ENCODE measurements around the gene INAVA.
A peak's percentile ranks its signal among the peaks of the same experiment; 100 is the strongest.

INAVA gene

DNA sequence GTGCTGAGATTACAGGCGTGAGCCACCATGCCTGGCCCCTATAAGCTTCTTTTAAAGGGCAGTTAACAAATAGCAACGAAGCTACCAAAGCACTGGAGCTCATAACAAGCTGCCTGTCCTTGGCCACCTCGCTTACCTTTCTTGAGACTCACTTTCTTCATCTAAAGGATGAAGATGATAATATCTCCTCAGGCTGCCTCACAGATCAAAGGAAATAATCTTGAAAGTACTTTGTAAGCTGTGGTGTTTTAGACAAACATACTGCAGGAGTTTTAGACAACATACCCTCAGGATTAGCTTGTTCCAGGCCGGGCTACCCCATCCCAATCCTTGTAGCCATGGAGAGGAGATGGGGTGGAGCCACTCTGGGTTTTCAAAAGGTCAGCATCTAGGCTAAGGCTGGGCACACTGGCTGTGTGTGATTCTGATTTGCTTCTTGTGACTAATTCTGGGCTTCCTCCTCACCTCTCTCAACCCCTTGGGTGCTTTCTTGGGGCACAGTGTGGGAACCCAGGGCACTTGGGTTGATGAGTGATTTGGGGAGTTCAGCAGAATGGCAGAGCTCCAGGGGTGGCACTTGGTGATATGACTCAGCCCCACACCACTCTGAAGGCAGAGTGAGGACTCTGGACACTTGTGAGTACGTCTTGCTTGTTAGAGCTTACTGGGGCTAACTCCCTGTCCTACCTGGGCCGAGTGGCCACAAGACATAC, 16.7 kb upstream of the INAVA start:
- DNase-seq, result no peak

DNA sequence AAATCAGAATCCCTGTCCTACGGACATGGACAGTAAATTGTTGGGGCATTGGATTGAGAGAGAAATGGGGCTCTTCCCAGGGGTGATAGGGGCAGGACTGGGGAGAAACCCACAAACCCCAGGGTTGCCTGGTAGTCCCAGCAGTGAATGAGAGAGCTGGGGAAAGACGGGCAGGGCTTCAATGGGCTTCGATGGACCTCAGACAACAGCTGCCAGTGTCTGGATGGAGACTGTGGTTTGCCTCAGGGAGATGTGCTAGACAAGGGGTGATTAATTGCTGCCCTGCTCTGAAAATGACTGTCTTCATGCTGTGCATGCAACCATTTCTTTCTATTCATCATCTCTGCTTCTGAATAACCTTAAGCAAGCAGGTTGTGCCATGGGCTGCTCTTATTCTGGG, 14.5 kb upstream of the INAVA start:
- no peak for DNase-seq

DNA sequence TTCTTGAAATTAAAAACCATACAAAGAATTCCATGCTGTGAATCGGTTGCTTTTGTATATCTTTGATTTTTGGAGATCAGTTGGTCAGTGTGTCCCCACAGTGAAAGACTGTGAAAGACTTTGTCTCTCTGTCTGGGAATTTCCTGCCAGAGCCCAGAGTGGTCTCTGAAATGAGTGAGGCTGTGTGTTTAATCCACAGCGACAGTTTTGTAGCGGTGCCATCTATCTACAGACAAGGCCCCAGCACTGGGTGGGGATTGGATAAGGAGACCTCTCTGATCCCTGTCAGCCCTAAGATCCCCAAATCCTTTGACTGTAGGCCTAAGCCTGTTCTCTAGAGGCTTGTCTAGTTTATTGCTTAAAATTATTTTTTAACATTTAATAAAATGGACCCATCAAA, 11.6 kb upstream of the INAVA start:
- no peak for DNase-seq

DNA sequence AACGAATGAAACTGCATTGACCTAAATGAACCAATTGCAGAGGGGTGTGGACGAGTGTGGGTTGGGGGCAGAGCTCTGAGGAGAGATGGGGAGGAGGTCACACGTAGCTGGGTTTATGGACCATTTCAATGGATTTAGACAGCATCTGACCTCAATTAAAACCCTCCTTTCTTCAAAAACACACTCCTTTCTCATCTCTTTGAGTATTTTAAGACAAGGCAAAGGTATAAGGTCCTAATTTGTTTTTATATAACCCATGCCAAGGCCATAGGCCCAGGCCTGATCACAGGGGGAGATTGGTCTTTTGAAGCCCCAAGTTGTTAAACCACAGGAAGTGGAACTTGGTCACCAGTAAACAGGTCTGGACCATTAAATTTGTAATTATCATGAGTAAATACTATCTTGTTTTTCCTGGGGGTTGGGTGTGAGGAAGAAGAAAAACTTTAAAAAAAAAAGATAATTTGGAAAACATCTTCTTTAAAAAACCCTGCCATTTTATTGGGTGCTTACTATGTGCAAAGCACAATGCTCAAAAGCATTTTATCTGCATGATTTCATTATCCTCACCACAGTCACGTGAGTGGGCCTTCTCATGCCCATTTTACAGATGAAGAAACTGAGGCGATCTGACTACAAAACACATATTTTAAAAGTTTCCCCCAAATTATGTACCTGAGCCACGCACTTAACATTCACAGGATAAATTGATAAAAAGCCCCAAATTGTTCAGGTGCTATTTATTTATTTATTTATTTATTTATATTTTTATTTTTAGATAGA, 8.9 kb upstream of the INAVA start:
- DNase-seq, result no peak

DNA sequence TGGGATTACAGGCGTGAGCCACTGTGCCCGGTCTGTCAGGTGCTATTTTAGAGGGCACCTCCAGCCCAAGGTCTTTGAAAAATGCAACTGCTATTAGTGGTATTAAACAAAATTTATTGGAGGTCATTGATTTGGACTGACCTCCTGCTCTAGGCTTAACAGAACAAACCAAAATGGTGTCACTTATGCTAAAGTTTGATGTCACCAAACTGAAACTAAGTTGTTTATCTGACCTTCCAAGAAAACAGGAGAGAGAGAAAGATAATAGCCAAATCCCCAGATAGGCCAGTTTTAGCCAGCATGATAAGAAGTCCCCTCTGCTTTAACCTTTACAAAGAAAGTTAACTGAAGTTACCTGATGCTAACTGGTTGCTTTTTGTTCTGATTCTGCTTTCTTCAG, 8.1 kb upstream of the INAVA start:
- no peak for DNase-seq

DNA sequence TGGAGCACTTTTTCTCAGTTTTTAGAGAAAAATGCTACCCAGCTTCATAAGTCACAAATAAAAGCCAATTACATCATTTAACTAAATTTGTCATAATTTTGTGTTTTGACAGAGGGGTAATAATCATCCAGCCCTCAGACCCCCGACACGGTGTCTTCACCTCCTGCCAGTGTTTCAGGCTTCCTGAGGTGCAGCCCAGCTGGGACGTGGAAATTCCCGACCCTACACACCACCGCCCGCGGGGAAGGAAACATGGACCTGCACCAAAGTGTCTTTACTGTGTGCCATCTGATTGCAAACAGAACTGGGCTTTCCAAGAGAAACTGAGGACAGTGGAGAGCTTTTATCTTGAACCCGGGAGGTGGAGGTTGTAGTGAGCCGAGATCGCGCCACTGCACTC, 7.7 kb upstream of the INAVA start:
- DNase-seq, result no peak

DNA sequence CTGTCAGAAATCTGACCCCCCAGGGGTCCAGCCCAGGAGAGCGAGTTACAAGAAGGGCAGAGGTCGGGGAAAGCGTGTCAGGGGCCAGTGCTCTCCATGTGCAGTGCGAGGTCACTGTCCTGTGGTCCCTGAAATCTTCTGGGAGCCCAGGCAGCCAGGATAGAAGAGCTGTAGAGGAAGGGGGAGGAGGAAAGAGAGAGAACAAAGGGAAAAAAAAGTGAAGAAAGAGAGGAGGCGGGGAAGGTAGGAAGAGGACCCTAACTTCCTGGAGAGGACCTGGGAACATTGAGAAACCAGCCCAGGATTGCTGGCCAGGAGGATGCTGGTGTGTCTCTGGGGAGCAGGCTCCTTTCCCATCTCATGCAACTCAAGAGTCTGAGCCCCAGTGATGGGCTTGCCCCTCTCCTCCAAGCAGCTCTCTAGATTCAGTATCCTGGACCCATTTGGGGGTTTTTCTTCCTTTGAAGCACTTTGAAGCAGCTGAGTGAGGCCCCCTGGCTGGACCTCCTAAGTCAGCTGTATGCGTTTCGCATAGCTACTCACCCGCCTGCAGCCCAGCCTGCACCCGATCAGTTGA, 6.8 kb upstream of the INAVA start:
- DNase-seq, result no peak

DNA sequence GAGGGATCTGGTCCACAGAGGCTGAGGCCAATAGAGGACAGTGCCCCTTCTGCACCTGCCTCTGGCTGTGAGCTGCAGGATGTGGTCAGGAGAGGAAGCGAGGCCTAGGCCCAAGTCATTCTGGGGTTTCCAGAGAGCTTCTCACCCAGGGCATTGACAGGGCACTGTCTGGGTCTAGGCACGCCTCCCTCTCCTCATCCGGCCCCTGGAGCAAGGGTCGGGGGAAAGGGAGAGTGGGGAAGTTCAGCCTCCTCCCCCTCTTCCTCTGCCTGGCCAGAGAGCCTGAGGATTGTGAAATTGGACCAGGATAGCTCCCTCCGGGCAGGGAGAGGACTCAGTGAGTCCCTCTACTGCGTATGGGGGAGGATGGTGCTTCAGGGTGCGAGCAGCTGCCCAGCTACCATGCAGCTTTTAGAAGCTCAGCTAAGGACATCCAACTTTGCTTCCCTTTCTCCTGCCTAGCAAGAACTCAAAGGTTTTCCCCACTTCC, 6.3 kb upstream of the INAVA start:
- DNase-seq, result no peak

DNA sequence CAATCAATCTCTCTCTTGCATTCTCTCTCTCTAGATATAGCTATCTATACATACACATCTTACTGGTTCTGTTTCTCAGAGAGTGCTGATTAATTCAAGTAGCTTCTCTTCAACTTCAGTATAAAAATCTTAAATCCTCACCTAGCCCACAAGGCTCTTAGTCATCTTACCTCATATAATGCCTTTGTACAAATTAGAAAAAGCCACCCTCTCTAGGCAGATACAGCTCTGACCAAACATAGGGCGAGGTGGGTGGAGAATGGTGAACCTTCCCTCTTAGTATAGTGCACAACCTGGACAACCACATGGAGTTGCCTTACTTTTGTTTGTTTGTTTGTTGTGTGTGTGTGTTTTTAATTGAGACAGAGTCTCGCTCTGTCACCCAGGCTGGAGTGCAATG, 5.1 kb upstream of the INAVA start:
- DNase-seq, result no peak

DNA sequence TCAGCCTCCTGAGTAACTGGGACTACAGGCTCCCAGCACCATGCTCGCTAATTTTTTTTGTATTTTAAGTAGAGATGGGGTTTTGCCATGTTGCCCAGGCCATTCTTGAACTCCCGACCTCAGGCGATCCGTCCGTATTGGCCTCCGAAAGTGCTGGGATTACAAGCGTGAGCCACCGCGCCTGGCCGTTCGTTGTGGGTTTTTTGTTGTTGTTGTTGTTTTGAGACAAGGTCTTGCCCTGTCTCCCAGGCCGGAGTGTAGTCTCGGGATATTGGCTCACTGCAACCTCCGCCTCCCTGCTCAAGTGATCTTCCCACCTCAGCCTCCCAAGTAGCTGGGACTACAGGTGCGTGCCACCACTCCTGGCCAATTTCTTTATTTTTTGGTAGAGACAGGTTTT, 4.7 kb upstream of the INAVA start:
- no peak for DNase-seq

DNA sequence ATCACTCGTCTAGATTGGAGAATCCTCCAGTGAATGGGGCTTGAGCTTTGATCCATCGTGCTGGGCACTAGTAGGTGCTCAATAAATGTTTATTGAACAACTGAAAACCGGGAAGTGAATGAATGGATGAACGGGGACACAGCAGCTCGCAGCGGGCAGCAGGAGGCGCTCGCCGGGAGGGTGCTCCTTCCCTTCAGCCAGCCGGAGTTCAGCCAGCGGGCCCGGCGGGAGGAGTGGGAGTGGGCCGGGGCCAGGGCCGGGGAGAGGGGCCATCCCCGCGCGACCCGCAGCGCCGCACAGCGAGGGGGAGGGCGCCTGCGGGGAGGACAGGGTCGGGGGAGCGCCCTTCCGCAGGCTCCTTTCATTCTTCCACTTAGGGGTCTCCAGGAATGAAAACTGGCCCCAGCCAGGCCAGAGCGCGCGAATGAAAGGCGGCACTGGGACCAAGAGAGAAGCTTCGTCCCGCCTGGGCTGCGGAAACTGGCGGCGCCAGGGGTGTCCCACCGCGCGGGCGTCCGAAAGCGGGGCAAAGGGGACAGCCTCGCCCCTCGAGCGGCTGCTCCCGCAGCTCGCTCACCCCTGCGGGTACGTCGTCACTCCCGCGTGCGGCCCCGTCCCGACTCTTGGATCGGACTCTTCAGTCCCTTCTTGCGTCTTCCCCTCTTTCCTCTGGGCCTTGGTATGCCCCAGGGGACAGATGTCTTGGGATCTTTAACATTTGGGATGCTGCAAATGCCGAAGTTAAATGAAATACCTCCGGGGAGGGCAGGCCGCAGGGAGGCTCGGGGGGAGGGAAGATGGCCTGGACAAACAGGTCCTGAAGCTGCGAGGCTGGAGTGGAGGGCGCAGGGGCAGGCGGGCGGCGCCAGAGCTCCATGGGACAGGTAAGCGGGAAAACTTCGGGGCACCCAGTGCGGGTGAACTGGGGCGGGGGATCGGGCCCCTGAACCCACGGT, 3.6 kb upstream of the INAVA start:
- peak; percentile 51 for DNase-seq

DNA sequence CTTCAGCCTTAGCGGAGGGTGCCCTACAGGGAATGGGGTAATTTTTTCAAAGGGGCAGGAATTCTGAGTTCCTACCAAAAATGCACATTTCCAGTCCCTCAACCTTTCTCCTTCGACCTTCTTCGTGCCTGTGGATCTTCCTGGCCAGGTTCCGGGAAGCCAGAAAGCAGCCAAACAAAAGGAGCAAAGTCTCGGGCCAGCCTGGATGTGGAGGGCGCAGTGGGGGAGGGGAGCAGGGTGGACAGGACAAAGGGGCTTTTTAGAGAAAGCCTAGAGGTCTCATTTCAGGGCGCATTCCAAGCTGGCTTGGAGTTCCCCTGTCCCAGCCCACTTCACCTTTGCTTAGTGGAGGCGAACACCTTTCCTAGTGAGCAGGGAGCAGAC, 2.9 kb upstream of the INAVA start:
- DNase-seq, result no peak

DNA sequence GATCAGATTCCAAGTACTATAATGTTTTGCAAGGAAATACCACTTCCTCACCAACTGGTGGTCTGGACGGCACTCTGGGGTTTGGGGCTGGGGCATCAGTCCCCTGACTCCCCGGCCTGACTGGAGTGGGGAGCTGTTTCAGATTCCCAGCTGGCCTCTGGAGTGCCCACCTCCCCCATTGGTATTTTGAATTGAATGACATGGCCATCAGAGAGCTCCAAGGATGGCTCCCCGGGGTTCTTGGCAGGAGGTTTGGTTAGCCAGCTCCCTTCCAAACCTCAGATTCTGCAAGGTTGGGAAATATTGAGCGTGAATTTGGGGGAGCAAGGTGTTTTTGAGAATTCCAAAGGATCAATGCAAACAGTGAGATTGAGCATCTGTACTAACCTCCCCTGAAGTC, 2.2 kb upstream of the INAVA start:
- DNase-seq, result no peak

DNA sequence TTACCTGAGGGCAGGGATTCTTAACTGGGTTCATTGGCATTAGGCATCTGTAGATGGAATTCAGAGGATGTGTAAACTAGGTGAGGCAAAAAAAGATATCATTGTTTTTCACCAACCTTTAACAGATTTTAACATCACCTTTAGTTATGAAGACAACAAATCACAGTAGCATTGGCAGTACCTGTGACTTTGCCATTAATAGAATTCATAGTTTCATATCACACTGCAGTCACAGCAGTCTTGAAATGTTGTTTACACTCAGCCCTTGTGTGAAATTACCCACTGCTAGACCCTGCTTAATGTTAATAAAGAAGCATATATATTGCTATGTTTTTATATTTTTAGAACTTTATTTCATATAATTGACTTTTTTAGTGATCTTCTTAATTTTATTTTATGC, 1.7 kb upstream of the INAVA start:
- no peak for DNase-seq

DNA sequence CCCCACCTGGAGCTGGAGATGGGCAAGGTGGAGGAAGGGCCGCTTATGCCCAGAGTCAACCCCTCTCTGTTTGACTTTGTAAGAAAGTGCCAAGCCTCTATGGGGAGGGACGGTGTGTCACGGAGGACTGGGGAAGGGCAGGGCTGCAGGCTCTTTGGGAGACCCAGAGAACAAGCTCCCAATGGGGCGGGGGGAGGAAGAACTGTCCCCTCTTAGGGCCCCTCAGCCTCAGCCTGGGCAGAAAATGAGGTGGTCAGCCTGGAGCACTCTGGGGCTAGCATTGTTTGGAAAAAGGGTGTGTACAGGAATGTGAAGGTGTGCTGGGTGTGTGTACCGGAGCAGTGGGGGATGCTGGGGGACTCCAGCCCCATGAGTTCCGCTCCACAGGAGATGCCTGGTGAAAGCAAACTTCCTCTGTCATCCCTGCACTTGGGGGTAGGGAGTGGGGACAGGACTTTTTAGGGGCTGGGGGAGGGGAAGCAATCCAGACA, 1.2 kb upstream of the INAVA start:
- DNase-seq, result no peak

DNA sequence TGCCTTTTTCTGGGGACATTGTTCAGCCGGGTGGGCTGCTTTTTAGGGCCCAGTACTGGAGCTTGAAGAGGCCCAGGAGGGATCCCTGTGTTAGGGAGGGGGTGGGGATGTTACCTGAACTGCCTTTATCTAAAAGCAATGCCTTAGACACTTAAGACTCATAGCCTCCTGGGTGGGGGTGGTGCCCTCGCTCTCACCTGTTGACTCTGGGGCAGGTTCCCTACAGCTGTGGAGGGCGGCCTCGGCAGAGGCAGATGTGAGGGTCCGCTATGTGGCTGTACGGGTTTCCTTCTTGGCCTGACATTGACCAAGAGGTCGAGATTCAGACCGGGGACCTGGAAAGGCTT, 716 bp downstream of the INAVA start:
- no peak for DNase-seq

DNA sequence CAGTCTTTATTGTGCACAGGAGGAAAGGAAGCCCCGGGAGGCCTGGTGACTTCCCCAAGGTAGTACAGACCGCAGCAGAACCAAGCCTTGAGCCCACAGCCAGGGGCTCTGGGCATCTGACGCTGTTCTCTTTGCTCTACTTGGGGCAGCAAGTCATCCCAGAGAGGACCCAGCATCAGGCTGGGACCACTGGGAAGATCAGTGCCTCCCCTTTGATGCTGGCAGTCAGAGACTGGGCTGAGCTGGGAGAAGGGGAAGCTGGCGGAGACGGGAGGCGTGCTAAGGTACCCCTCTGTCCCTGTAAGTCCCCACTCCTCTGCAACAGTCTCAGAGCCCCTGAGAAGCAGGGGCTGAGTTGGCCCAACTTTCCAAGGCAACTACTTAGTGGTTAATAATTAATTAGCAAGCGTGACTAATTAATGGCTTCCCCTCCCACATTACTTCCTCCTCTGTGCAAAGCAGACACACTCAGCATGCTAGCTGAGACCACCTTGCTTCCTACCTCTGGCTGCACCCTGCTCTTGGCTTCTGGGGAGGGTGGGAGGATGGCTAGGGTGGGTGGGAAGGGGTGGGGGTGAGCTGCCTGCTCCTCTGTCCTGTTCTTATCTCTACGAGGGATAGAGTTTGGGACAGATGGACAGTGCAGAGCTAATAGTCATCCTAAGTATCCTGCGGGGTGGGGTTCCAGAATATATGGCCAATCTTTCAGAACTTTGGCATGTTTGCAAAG, 1.3 kb downstream of the INAVA start:
- DNase-seq, result no peak

DNA sequence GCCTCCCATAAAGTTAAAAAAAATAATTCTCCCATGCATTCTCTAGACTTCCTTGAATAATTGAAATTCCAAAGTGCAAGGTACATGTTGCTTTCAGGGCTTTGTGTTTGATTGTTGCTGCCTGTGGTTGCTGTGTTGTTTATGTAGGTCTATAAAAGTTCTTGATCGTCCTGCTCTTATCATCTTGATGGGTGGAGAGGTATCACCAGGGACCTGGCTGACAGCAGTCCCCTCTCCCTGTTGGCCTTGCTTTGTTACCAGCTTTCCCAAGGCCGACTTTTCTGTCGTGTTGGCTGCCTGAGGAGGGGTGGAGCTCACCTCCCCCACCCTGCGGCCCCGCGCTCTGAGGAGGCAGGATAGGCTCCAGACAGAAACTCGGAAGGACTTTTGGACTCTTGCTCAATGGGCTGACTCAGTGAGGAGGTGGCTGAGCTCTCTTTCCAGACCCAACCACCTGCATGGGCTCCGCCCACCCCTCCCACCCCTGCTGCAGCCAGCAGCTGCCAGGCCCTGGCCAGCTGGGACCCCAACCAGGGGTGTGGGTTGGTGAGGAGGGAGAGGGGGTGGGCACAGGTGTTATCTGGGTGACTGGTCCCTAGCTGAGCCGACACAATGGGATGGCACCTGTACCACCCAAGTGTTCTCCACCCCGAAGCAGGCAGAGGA, 2.0 kb downstream of the INAVA start:
- peak; percentile 31 for DNase-seq

DNA sequence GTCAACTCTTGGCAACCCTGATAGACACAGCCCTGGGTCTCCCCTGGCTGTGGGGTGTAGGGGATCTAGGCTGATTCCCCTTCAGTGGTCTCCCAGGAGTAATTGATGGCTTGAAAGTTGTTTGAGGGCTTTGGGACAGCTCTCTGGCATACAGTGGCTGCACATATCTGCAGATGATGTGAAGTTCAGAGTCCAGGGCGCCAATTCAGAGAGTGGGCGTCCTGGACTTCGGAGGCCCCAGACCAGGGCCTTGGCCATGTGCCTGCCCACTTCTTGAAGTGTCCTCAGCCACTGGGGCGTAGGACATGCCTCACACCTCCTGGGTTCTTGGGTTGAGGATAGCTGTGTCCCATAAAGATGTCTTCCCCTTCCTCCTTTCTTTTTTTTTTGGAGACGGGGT, 2.6 kb downstream of the INAVA start:
- no peak for DNase-seq

DNA sequence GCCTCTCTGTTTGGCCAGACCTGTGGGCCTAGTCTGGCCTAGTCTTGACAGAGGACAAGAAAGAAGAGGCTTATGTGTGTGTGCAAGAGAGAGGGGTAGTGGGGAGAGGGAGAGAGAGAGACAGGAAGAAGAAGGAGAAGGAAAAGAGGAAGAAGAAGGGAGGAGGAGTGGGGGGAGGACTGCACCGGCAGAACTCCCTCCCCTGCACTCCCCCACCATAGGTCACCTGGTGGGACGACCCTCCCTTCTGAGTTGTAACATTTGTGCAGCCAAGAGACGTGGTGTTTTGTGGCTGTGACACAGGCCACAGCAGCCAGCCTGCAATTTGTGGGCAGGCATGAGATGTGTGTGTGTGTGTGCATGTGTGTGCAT, 4.3 kb downstream of the INAVA start:
- no peak for DNase-seq

DNA sequence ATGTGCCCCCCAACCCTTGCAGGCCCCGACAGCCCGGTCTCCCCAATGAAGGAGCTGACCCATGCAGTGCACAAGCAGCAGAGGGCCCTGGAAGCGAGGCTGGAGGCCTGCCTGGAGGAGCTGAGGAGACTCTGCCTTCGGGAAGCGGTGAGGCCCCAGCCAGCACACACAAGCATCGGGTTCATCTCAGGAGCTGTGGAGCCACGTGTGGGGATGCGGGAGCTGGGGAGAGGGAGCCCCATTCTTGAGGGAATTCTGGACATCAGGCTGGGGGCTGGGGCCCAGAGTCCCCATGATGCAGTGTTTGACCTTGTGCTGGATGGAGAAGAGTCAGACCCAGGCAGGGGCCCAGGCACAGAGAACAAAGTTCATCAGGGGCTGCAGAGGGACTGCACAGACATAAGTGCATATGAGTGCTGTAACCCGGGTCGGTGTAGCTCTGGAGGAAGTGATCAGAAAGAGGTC, 4.8 kb downstream of the INAVA start:
- DNase-seq, result no peak

Data from fibroblast of upper back skin (primary cell).